HG03097 (cell line): ENCODE results near the gene NATD1.
"Not testable (repeated sequence)": the region's sequence is repeated elsewhere in the genome, so short reads cannot be mapped to it uniquely, and the experiment has no call there.

ENCODE experiments used
- ATAC-seq: cut with Tn5 transposase; IDR thresholded peaks from one replicate; pipeline ENCODE4 v1.9.1; 2021; ENCODE audit not compliant: unreplicated experiment, low FRiP score

NATD1 gene

DNA sequence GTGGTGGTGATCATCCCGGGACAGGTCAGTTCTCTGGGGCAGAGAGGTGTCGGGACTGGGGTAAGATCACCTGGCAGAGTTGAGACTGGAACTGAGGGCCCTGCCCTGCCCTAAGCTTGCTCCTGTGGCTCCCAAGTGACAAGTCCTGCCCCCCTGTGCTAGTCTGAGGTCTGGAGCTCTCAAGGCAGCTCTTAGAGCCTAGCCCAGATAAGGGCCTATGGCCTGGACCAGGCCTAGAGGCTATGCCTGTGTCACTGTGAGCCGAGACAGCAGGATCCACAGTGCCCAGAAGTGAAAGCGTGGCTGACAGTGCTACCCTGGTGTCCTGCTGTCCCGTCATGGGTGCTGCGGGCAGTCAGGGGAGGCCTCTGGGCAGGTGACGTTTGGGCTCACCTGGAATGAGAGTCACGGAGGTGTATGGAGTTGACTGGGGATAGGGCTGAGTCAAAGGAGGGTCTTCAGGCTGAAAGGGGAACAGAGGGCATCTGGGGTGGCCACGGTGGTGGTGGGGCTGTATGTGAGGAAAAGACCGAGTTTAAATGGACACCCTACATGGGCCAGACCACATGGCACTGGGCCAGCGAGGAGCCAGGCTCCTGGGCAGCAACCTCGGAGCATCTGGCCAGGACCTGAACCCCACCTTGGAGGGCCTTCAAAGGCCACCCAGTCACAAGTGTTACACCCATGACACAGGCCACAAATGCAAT lies 5.5 kb downstream of the NATD1 start:
- no peak for ATAC-seq

DNA sequence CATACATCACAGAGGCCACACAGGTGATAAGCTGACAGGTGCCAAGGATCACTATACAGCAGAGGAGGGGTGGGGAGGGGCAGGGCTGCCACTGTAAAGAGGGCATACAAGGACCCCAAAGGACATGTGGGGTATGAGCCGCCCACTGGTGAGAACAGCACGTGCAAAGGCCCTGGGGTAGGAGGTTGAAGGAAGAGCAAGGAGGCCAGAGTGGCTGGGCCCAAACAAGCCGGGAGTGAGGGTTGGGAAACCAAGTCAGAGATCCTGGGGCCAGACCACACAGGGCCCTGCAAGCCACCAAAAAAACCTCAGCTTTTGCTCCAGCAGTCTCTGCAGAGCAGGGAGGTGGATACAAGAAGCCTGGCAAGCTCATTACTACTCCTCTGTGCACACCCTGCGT lies 6.5 kb downstream of the NATD1 start:
- ATAC-seq, result no peak

DNA sequence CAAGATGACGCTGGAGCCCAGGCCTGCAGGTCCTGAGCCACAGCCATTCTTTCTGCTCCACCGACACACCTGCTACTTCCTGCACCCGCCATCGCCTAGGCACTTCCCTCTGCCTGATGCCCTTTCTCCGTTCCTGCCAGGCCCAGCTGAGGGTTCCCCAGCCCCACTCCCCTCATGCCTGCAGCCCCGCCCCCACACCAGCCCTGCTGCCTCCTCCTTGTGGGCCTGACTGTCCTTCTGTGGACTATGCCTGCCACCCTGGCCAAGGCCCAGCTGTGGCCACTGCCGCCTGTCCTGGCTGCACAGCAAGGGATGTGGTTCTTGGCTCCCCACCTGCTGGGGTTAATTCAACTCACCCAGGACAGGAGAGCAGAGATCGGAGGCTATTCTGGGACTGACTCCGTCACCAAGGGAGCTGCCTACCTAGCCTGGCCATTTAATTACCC lies 7.5 kb downstream of the NATD1 start:
- no peak for ATAC-seq

DNA sequence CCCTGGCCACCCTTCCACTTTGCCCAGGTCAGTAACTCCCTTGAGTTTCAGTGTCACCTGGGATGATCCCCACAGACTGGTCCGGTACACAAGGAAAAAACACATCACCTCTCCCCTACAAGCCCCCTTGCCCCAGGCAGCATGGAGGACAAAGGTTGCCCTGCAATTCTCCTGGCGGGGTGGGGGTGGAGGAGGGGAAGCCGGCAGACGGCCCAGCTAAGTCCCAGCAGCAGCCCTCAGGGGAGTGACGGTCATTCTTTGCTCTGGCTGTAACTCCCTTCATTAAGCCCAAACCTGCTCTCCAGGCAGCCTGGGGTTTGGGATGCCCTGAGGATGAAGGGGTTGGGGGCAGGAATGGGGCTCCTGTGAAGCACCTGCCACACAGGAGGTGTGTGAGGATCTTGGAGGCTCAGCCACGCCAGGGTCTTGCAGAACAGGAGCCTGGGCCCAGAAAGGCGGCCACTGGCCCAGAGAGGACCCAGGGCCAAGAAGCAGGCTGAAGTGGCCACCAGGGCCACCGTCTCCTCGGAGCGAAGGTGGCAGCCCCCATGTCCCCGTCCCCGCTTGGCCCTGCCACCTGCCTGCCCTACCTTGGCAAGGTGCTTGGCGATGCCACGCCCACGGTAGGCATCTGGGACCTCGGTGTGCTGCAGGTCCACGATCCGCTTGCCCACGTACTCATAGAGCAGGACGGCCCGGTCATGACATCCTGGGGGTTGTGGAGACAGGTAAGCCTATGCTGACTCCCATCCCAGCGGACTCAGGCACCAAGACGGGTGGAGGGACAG lies 9.5 kb downstream of the NATD1 start:
- ATAC-seq, result no peak

DNA sequence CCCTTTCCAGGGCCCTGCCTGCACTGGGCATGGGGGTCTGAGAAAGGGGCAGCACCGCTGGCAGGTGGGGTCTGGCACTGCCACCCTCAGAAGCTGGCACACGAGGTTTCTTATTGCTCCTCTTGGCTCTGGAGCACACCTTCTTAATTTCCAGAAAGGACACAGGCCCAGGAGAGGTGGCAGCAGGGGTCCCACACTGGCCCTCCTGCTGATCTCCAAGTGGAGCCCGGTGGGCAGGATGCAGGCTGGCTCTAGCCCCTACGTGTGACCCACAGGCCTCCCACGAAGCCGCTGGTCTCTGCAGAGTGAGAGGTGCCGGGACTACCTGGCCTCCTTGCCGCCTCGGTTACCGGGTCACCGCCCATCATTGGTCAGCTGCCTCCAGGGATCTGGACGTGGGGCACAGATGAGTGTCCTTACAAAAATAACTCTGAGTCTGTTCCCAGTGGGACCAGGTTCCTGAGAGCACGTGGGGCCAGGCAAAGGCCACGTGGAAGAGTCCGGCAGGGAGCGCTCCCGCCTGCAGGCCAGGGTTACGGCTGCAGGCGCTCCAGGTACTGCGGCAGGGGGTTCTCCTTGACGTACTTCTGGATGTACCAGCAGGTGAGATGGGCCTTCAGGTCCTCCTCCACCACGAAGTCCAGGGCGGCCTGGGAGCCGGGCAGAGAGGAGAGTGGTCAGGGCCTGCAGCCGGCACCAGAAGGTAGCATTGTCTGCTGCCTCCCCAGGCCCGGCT lies 10.3 kb downstream of the NATD1 start:
- ATAC-seq, result no peak

DNA sequence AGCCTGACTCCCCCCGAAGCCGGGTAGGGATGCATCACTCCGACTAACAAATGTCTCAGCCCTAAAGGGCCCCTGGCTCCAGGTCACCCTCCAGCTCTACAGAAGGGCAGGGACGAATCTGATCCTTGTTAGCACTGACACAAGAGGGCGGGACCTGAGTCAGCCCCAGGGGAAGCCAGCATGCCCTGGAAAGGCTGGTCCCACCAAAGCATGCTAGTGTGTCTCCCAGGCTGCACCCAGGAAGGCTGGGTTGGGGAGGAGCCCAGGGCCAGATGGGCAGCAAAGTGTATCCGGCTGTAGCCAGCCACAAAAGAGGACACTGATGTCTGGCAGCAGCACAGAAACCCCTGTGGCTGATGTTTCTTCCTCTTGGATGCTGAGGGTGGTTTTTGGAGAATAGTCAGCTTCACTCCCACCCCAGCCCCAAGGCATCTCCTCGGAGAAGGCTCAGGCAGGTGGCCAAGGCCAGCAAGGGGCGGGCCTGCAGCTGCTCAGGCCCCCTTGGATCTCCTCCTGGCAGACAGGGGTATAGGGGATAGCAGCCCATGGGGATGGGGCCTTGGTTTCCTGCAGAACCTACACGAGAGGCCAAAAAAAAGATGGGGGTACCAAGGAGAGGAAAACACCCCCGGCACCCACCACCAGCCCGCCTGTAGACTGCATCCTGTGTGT lies 11.0 kb downstream of the NATD1 start:
- ATAC-seq, result no peak

DNA sequence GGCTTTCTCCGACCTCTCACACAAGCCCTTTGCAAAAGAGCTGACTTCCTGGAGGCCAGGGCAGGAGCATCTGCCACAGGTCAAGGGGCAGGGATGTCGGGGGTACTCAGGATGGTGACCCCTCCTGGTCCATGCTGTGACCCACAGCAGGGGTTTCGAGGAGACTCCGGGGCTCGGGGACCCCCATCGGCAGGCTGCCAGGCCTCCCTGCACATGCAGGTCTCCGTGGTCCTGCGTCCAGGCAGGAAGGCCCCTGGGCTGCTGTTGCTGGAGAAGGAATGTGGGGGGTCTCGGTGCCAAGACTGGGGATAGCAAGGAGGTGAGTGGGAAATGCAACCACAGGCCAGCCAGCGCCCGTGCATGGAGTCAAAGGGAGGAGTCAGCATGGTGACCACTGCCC lies 11.6 kb downstream of the NATD1 start:
- no peak for ATAC-seq

DNA sequence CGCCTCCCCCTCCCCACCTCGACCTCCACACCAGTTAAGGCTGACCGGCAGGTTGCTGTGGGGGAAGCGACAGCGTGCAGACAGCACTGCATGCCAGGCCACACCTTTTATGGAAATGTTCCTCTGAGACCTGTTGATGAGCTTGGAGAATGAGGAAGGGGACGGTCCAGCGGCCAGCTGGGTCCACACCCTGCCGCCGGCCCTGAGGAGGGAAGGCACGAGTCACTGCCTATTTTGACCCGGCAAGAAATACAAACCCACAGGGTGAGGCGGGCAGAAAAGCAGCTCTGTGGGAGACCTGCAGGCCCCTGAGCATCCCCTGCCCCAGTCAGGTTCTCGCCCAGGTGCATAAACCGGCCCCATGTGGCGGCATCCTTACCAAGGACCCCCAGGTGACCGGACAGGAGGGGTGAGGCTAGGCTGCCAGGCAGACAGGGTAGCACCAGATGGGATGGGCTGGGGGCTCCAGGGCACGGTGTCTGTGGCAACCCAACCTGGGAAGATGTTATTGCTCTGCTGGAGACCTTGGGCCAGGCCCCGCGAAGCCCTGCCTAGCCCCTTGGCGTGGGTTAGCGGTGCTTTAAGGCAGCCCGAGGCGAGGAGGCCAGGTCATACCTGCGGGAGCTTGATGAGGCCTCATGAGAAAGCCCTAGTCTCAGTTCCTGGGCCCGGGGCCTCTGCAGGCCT lies 12.7 kb downstream of the NATD1 start:
- ATAC-seq, result no peak

DNA sequence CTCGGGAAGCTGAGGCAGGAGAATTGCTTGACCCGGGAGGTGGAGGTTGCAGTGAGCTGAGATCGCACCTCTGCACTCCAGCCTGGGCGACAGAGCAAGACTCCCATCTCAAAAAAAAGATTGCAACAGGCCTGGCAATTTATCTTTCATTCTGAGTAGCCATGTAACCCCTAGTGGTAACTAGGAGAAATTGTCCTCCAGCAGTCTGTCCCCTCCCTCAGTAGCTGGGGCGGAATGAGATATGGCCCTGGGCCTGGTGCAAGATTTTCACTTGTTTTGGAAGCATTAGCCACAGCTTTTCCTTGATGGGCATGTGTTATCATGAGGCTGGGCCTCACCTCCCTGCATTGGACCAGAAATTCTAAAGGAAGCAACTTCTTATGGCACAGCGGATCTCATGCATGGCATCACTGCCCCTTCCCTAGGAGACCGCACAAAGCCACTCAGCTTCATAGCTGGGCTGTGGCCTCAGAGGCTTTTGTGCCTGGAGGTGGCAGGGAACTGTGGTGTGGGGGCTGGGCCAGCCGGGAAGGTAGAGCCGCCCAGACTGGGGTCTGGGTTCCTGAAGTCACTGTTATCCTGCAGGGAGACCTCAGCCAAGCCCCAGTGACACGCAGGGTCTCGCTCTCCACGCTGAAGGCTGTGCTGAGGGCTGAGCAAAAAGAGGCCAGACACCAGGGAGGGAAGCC lies 13.4 kb downstream of the NATD1 start:
- ATAC-seq, result no peak

DNA sequence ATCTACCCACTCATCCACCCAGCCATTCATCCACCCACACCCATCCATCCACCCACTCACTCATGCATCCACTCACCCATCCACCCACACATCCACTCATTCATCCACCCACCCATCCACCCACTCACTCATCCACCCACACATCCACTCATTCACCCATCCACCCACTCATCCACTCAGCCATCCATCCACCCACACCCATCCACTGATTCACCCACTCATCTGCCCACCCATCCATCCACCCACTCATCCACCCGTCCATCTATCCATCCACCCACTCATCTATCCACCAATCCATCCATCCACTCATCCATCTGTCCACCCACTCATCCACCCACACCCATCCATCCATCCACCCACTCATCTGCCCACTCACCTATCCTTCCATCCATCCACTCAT lies 17.3 kb downstream of the NATD1 start:
- no peak for ATAC-seq

DNA sequence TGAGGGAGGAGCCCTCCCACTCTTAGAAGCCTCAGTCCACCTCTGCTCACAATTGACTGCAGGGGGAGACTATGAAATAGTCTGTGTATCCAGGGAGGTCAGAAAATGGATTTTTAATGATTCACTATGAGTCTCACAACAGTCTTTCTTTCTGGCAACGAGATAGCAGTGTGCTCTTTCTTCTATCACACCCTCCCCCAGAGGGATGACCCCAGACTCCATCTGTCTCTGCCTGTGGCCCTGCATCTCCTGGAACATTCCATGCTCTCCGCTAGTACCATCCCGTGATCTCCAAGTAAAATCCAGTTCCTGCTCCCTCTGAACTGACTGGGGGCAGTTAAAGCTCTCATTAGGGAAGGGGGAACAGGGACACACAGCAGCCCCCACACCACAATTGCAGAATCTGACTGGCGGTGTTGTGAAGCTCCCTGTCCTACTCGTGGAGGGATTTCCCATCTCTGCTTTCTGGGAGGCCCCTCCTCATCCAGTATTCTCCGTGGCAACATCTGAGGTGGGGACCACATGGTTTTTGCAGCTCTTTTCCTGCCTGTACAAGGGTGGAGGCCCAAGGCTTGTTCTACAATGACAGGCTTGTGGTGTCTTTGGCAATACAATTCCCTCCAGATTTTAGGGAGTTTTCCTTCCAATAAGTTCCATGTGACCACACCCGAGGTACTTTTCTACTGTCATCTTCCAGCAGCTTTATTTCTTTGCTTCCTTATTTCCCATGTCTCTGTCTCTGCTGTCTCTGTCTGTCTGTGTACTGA lies 19.4 kb downstream of the NATD1 start:
- ATAC-seq, result no peak

DNA sequence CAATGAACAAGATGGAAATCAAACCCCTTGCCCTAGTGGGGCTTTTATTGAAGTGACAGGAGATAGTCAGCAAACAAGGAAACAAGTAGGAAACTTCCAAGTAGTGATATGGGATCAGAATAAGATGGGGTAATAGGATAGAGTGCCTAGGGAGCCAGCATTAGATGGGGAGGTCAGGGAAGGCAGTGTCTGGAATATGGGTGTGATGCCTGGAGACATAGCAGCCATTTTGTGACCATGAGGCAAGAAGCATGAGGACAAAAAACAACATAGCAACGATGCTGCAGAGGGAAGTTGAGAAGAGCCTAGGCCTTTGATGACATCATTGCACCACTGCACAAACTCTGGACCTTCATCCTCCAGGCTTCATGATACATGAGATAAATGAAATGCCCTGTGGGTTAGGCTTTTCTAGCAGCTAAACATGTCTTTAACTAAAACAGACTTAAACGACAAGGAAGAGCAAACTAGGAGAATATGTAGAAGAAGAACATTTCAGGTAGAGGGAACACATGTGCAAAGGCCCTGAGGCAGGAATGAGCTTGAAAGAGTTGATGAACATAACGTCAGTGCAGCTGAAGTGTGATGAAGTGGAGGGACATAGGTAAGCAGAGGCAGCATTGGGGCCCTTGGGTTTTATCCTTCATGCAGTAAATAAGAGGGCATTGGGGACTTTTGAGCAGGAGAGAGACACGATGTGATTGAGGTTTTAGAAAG lies 21.0 kb downstream of the NATD1 start:
- ATAC-seq, result no peak

DNA sequence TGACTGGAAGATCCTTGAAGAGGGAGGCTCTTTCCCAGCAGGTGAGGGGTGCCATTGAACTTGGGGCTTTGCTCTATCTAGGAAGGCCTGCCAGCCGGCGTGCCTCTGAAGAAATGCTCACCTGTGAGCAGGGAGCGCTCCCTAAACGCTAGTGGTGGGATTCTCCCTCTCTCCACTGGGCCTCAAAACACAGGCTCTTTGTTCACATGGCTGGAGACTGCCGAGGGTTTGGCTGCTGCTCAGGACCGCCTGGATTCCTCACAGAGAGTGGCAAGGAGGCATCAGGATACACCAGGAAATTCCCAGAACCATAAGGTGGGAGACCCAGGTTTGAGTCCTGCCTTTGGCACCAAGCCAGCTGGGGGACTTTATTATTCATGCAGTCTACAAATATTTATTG lies 21.7 kb downstream of the NATD1 start:
- no peak for ATAC-seq

DNA sequence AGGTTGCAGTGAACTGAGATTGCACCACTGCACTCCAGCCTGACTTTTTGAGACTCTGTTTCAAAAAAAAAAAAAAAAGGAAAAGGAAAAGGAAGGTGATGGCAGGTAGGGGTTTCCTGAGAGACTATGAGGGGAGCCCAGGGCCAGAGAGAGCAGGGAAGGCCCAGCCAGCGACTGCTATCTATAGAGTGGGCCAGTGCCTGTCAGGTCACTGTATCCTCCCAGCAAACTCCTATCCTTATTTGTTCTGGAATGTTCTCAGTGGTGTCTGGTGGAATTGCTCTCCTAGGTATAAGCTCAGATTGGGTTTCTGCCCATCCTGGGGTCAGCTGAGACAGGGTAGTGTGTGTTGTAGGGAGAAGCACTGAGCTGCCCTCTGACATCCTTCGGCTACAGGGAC lies 24.4 kb downstream of the NATD1 start:
- ATAC-seq, result no peak

DNA sequence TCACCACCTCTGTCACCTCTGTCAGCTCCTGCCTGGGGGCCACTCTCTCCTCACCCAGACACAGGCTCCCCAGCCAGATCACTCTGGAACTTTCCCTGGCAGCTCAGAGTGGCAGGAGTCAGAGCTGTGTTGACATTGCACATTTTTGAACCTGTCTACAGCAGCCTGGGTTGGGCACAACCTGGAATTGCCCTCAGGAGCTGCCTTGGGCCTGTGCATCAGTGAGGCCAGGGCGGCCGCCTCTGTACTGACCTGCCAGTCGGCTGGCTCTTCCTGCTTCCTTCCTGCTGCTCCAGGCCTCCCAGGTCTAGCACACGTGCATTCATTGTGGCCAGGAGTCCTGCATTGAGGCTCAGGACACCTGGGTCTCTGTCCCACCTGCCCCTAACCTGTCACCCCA lies 25.1 kb downstream of the NATD1 start:
- no peak for ATAC-seq

DNA sequence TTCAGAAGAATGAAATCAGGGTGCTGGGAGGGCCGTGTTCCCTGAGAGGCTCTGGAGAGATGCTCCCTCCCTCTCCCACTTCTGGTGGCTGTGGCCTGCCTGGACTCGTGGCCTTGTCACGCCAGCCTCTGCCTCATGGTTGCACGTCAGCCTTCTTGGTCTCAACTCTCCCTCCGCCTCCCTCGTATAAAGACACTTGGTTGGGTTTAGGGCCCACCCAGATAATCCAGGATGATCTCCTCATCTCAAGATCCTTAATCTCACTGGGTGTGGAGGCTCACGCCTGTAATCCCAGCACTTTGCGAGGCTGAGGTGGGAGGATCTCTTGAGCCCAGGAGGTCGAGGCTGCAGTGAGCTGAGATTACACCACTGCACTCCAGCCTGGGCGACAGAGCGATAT lies 25.9 kb downstream of the NATD1 start:
- not testable (repeated sequence) for ATAC-seq

DNA sequence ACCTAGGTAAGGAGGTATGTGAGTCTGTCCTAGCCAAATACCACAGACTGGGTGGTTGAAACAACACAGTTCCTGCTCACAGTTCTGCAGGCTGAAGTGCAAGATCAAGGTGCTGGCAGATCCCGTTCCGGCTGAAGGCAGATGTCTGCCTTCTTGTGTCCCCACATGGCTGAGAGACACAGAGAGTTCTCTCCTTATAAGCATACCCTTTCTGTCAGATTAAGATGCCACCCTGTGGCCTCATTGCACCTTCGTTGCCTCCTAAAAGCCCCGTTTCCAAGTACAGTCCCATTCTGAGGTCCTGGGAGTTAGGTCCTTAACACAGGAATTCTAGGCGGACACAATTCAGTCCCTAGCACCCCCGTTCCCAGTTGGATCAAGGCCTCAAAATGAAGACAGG lies 30.1 kb downstream of the NATD1 start:
- ATAC-seq, result no peak

DNA sequence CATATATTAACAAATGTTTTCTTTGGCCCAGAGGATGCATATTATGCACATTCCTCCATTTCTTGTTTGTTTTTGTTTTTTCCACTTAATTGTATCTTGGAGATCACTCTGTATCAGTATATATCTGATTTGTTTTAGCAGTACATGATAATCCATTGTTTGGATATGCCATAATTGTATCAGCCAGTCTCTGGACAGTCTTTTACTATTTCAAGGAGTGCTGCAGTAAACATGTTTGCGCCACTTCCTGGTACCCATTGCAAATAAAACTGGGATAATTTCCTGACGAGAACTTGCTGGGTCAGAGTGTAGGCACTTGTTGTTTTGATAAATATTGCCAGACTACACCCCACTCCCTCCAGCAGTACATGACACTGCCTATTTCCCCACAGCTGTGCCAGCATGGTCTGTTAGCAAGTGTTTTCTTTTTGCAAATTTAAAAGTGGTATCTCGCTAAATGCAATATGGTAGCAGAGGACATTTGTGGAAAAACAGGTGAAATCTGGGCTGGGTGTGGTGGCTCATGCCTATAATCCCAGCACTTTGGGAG lies 34.3 kb downstream of the NATD1 start:
- no peak for ATAC-seq
